ENCODE results near the gene SRGAP2B. TPM values are rescaled to one million over a fixed set of nuclear protein-coding genes. Genes with fewer than 3 reads are reported as not detected.
"Not testable (repeated sequence)": the region's sequence is repeated elsewhere in the genome, so short reads cannot be mapped to it uniquely, and the experiment has no call there.

Gene SRGAP2B
- total RNA-seq, 1 experiment from 2014 or later = 23.5 TPM

DNA sequence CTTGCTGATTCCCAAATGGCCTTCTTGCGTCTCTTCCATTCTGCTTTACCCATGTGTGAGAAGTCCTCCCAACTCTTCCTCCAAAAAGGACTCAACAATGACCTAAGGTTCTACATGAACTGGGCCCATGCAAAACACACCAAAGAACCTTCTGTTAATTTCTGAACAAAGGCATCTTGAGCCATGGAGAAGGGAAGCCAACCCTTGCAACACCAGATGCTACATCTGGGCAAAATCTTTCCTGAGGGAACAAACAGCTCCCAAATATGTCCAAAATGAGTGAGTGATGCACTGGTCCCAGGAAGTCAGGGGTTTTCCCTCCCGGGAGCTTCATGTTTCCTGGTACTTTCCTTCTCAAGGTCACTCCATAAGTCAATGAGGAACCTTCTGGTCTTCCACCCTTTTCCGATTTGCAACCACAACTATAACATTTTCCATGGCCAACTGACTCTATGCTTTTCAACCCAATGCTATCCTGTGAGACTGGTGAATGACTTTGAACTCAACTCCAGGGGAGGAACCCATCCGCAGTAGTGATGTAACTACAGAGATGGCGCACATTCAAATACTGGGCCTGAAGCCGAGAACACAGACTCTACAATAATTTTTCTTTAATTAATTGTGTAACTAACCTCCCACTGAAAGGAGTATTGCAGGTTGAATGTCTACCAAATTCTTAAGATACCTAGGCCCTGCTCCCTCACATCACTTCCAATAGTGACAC, 112.2 kb downstream of the SRGAP2B start:
- H3K4me2 ChIP-seq (ENCODE audit: insufficient read depth, insufficient read length, low read length); H3K18ac ChIP-seq (ENCODE audit: insufficient read length, low read depth, low read length); H3K27me3 Mint-ChIP-seq (ENCODE audit: low read depth); H2BK5ac ChIP-seq (ENCODE audit: insufficient read length, low read length); H4K8ac ChIP-seq (replicated peaks; ENCODE audit: insufficient read length, low read depth, low read length); H3K27ac ChIP-seq (ENCODE audit: insufficient read length, low read depth, low read length); H4K20me1 ChIP-seq (ENCODE audit: control insufficient read depth, insufficient read depth, insufficient read length); H3K4me1 ChIP-seq (ENCODE audit: insufficient read depth, low read length); H3K4me3 Mint-ChIP-seq; H2AFZ ChIP-seq (ENCODE audit: low read length); H3K9me3 ChIP-seq (ENCODE audit: control insufficient read depth, low read depth, low read length); H3K27ac Mint-ChIP-seq; H3K79me1 ChIP-seq (ENCODE audit: insufficient read depth, low read depth, low read length, poor library complexity, severe bottlenecking); H3K36me3 Mint-ChIP-seq (ENCODE audit: insufficient read depth in 1 of 3, low read depth in 3 of 3); H3K56ac ChIP-seq (ENCODE audit: insufficient read length, low read depth, low read length); H3K14ac ChIP-seq (ENCODE audit: insufficient read depth, low read length); H2BK12ac ChIP-seq (ENCODE audit: insufficient read length, low read depth, low read length); H3K27me3 ChIP-seq (ENCODE audit: insufficient read depth, low read length); H4K5ac ChIP-seq (ENCODE audit: insufficient read length, low read depth, low read length); H2BK15ac ChIP-seq (ENCODE audit: low read depth, low read length); H3T11ph ChIP-seq (ENCODE audit: low read length); DNase-seq; H3K79me2 ChIP-seq (ENCODE audit: insufficient read depth, low read length); H3K9ac ChIP-seq (ENCODE audit: extremely low read depth, insufficient read length, low read length); H3K23ac ChIP-seq (ENCODE audit: insufficient read length, low read depth, low read length); H2BK120ac ChIP-seq (ENCODE audit: low read depth, low read length, poor library complexity, severe bottlenecking); H3K23me2 ChIP-seq (ENCODE audit: insufficient read length, low read depth, low read length, poor library complexity, severe bottlenecking); H2AK5ac ChIP-seq (ENCODE audit: insufficient read length, low read length); H2BK20ac ChIP-seq (ENCODE audit: low read depth, low read length, poor library complexity, severe bottlenecking); H4K91ac ChIP-seq (ENCODE audit: insufficient read length, low read depth, low read length); H3K4ac ChIP-seq (ENCODE audit: low read depth, low read length); H3K9me3 Mint-ChIP-seq: not testable (repeated sequence)
- no CpG with 5 or more reads among the region's 6 CpGs for WGBS (ENCODE audit: extremely low coverage, insufficient read length, low lambda C conversion rate)
- peaks cover 2 to 10% of the 10 kb centered on the region in 2 experiments for H3K4me1 Mint-ChIP-seq

DNA sequence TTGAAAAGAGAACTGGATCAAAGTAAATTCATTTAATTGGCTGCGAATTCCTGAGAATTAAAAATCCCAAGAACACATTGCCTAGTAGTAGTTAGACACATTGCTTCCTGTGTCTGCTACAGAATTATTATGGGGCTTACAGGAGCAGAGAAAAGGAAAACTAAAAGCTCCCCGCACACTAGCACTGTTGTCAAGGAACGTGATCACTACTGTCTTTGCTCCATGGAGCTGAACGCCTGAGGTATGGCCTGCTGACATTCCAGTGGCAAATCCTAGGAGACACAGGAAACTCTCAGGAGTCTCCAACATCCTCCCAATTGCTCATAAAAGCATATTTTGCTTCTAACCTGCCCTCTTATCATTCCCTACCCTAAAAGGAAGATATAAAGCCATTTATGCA, 114.0 kb downstream of the SRGAP2B start:
- not testable (repeated sequence) for H3K18ac ChIP-seq (ENCODE audit: insufficient read length, low read depth, low read length); H3K27me3 Mint-ChIP-seq (ENCODE audit: low read depth); H3K27ac ChIP-seq (ENCODE audit: insufficient read length, low read depth, low read length); H3K36me3 Mint-ChIP-seq (ENCODE audit: insufficient read depth in 1 of 3, low read depth in 3 of 3); H3K79me1 ChIP-seq (ENCODE audit: insufficient read depth, low read depth, low read length, poor library complexity, severe bottlenecking); H4K5ac ChIP-seq (ENCODE audit: insufficient read length, low read depth, low read length); H3K4ac ChIP-seq (ENCODE audit: low read depth, low read length); H3K27ac Mint-ChIP-seq; DNase-seq; H3K9me3 Mint-ChIP-seq; H3K23ac ChIP-seq (ENCODE audit: insufficient read length, low read depth, low read length); H3K4me1 ChIP-seq (ENCODE audit: insufficient read depth, low read length); H2BK5ac ChIP-seq (ENCODE audit: insufficient read length, low read length); H3K9ac ChIP-seq (ENCODE audit: extremely low read depth, insufficient read length, low read length); H2AFZ ChIP-seq (ENCODE audit: low read length); H2BK15ac ChIP-seq (ENCODE audit: low read depth, low read length); H2BK12ac ChIP-seq (ENCODE audit: insufficient read length, low read depth, low read length); H3K27me3 ChIP-seq (ENCODE audit: insufficient read depth, low read length); H3T11ph ChIP-seq (ENCODE audit: low read length); H3K9me3 ChIP-seq (ENCODE audit: control insufficient read depth, low read depth, low read length); H3K79me2 ChIP-seq (ENCODE audit: insufficient read depth, low read length); H4K8ac ChIP-seq (replicated peaks; ENCODE audit: insufficient read length, low read depth, low read length); H2BK20ac ChIP-seq (ENCODE audit: low read depth, low read length, poor library complexity, severe bottlenecking); H3K23me2 ChIP-seq (ENCODE audit: insufficient read length, low read depth, low read length, poor library complexity, severe bottlenecking); H3K56ac ChIP-seq (ENCODE audit: insufficient read length, low read depth, low read length); H3K4me1 Mint-ChIP-seq; H4K20me1 ChIP-seq (ENCODE audit: control insufficient read depth, insufficient read depth, insufficient read length); H2BK120ac ChIP-seq (ENCODE audit: low read depth, low read length, poor library complexity, severe bottlenecking); H4K91ac ChIP-seq (ENCODE audit: insufficient read length, low read depth, low read length); H2AK5ac ChIP-seq (ENCODE audit: insufficient read length, low read length); H3K14ac ChIP-seq (ENCODE audit: insufficient read depth, low read length); H3K4me2 ChIP-seq (ENCODE audit: insufficient read depth, insufficient read length, low read length); H3K4me3 Mint-ChIP-seq
- WGBS (ENCODE audit: extremely low coverage, insufficient read length, low lambda C conversion rate) = no CpG with 5 or more reads among the region's 4 CpGs

All from H9 (cell line).